Natural killer cell treated with Interleukin-12 subunit alpha and Interleukin-12 subunit beta and Interleukin-15 and Interleukin-18, amount 100 ng/mL, for 72 hours (primary cell): ENCODE data around the gene CRK. TPM values are rescaled to one million over a fixed set of nuclear protein-coding genes. Genes with fewer than 3 reads are reported as not detected.
"Not testable (repeated sequence)": the region's sequence is repeated elsewhere in the genome, so short reads cannot be mapped to it uniquely, and the experiment has no call there.

ENCODE experiments used
- ATAC-seq, 2 donors: fragments of 150-1000 bp; cut with Tn5 transposase in 1 of 2; sonication (Bioruptor Pico), chemical (Tn5 transposase) in 1 of 2; 2 replicates each; pipeline ENCODE4 v1.10.0; 2021
- DNase-seq: peaks from one replicate; pipeline ENCODE4 v3.0.0; 2022; ENCODE audit warnings: low spot score
- H3K27ac Mint-ChIP-seq, 2 donors: 1 replicate in 1 of 2; 2 replicates in 1 of 2; pipeline ENCODE4 v1.8.0; 2022; ENCODE audit warnings: mixed read lengths in 2 of 2, mild to moderate bottlenecking in 1 of 2, moderate library complexity in 1 of 2
- H3K27me3 Mint-ChIP-seq, 2 donors: 1 replicate in 1 of 2; 2 replicates in 1 of 2; pipeline ENCODE4 v1.8.0; 2022; ENCODE audit warnings: mixed read lengths in 2 of 2
- H3K36me3 Mint-ChIP-seq: one replicate; pipeline ENCODE4 v1.8.0; 2022; ENCODE audit warnings: mixed read lengths
- H3K4me1 Mint-ChIP-seq, 2 donors: 1 replicate in 1 of 2; 2 replicates in 1 of 2; pipeline ENCODE4 v1.8.0; 2022; ENCODE audit warnings: low read depth in 2 of 2, mixed read lengths in 2 of 2, mild to moderate bottlenecking in 1 of 2
- H3K4me3 Mint-ChIP-seq: one replicate; pipeline ENCODE4 v1.8.0; 2022; ENCODE audit warnings: mixed read lengths
- H3K9me3 Mint-ChIP-seq: 2 replicates; pipeline ENCODE4 v1.8.0; 2022; ENCODE audit warnings: mixed read lengths
- total RNA-seq, 2 donors: library from RNA; stranded (reverse); gene quantifications; one replicate each; pipeline ENCODE4 v1.2.3, GENCODE V29; 2022

Gene CRK
- total RNA-seq, 2 donors from 2014 or later, result 18.1 to 36.4 TPM

DNA sequence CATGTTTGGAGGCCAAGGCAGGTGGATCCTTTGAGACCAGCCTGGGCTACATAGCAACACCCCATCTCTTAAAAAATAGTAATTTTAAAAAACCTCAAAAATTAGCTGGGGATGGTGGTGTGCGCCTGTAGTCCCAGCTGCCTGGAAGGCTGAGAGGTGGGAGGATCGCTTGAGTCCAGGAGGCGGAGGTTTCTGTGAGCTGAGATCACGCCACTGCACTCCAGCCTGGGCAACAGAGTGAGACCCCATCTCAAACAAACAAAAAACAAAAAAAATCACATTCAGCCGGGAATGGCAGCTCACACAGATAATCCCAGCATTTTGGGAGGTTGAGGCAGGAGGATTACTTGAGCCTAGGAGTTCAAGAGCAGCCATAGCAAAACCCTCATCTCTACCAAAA, 39.6 kb downstream of the CRK start:
- Mint-ChIP-seq H3K9me3 (no peaks in the 10 kb centered on the region), H3K27me3 (no peaks in the 10 kb centered on the region), H3K4me1 (peaks cover 6 to 8% of the 10 kb centered on the region in 2 donors), H3K27ac (no peak overlapping the region), H3K4me3 (no peak overlapping the region), H3K36me3 (no peaks in the 10 kb centered on the region)
- no peak for ATAC-seq
- no peak for DNase-seq

DNA sequence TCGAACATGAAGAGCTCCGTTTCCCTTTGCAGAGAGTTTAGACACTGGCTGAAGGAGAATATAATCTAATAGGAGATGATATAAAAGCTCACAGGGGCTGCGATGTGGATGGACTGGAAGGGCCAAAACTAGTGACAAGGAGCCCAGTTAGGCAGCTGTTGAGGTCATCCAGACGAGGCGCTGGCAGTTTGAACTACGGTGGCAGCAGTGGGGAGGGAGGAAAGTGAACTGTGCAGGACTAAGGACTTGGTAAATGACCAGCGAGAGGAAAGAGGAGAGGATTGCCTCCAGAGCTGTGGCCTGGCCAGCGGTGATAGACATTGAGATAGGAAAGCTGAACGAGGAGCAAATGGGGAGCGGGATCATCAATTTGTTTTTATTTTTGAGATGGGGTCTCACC, 41.4 kb downstream of the CRK start:
- Mint-ChIP-seq H3K36me3 (no peaks in the 10 kb centered on the region), H3K4me1 (peaks cover 6 to 8% of the 10 kb centered on the region in 2 donors), H3K27ac (no peak overlapping the region), H3K4me3 (no peak overlapping the region), H3K27me3 (no peaks in the 10 kb centered on the region), H3K9me3 (no peaks in the 10 kb centered on the region)
- ATAC-seq (no peak), DNase-seq (no peak)

DNA sequence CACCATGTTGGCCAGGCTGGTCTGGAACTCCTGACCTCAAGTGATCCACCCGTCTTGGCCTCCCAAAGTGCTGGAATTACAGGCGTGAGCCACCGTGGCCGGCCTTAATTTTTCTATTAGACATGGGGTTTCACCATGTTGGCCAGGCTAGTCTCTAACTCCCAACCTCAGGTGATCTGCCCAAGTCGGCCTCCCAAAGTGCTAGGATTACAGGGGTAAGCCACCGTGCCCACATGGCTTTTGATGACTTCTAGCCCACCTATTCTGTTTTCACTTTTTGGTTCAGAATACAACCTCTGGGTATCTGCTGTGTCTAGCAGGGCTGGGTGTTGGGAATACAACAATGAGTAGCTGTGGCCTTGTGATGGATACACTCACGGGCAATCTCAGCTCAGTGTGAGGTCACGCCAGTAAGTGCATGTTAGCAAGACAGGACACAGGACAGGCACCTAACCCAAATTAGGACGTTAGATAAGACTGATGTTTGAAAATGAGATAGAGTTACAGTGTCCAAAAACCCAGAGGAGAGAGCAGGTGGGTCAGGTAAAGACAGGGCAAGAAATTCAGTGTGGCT, 41.9 kb downstream of the CRK start:
- Mint-ChIP-seq H3K4me3 (no peak overlapping the region), H3K27ac (no peak overlapping the region), H3K9me3 (no peaks in the 10 kb centered on the region), H3K4me1 (peaks cover 6 to 8% of the 10 kb centered on the region in 2 donors), H3K27me3 (no peaks in the 10 kb centered on the region), H3K36me3 (no peaks in the 10 kb centered on the region)
- DNase-seq (no peak), ATAC-seq (no peak)

DNA sequence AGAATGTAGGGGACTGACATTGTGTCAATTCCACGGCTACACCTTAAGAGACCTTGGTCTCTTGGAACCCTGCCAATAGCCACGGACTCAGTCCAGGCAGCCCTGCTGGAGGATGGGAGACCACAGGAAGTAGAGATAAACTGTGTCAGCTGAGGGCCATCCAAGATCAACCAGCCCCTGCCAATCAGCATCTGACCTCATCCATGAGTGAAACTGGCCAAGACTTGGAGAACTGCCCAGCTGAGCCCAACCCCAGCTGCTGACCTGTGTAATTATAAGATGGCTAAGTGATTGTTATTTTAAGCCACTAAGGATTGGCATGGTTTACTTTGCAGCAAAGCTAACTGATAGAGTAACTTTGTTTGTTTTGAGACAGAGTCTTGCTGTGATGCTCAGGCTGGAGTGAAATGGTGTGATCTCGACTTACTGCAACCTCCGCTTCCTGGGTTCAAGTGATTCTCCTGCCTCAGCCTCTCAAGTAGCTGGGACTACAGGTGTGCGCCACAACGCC, 42.7 kb downstream of the CRK start:
- Mint-ChIP-seq H3K27me3 (no peaks in the 10 kb centered on the region), H3K9me3 (no peaks in the 10 kb centered on the region), H3K4me1 (peaks cover 6 to 8% of the 10 kb centered on the region in 2 donors), H3K27ac (no peak overlapping the region), H3K4me3 (no peak overlapping the region), H3K36me3 (no peaks in the 10 kb centered on the region)
- ATAC-seq, result no peak
- no peak for DNase-seq

DNA sequence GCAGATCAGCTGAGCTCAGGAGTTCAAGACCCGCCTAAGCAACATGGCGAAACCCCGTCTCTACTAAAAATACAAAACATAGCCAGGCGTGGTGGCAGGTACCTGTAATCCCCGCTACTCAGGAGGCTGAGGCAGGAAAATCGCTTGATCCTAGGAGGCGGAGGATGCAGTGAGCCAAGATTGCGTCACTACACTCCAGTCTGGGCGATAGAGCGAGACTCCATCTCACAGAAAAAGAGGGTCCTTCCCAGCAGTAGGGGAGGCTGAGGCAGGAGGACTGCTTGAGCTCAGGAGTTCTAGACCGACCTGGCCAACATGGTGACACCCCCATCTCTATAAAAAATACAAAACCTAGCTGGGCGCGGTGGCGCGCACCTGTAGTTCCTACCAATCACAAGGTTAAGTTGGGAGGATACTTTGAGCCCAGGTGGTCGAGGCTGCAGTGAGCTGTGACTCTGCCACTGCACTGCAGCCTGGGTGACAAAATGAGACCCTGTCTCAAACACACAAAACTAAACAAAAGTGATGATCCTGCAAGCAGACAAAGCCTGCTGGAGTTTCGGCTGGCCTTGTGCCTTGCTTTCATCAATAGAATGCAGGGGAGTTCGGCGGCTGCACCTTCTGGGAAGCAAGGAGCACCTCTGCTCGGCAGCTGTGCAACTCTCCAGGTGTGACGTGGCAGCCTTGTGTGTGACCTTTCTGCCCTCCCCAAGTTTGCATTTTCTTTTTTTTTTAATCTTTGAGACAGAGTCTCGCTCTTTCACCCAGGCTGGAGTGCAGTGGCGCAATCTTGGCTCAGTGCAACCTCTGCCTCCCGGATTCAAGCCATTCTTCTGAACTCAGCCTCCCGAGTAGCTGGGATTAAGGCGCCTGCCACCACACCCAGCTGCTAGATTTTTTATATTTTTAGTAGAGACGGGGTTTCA, 43.6 kb downstream of the CRK start:
- H3K9me3 Mint-ChIP-seq, result no peaks in the 10 kb centered on the region
- ATAC-seq (no peak), DNase-seq (no peak)
- no peak overlapping the region for H3K27ac Mint-ChIP-seq
- peaks cover 6 to 8% of the 10 kb centered on the region in 2 donors for H3K4me1 Mint-ChIP-seq
- no peak overlapping the region for H3K4me3 Mint-ChIP-seq
- no peaks in the 10 kb centered on the region for H3K36me3 Mint-ChIP-seq
- H3K27me3 Mint-ChIP-seq, result no peaks in the 10 kb centered on the region

DNA sequence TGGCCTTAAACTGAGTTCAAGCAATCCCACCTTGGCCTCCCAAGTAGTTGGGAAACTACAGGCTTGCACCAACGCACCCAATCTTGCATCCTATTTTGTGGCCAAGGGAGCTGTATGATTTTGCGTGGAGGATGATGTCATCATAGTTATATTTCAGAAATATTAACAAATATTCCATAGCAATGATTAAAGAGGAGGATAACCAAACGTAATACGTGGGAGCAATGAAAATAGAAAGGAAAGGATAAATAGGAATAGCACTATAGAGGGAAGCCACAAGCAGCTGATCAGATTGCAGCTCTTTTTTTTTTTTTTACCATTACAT, 53.8 kb downstream of the CRK start:
- ATAC-seq (no peak), DNase-seq (no peak)
- Mint-ChIP-seq H3K9me3 (no peaks in the 10 kb centered on the region), H3K36me3 (peaks cover 13% of the 10 kb centered on the region), H3K4me3 (no peak overlapping the region), H3K27me3 (no peaks in the 10 kb centered on the region), H3K4me1 (peaks cover 17 to 18% of the 10 kb centered on the region in 2 donors), H3K27ac (no peak overlapping the region)

DNA sequence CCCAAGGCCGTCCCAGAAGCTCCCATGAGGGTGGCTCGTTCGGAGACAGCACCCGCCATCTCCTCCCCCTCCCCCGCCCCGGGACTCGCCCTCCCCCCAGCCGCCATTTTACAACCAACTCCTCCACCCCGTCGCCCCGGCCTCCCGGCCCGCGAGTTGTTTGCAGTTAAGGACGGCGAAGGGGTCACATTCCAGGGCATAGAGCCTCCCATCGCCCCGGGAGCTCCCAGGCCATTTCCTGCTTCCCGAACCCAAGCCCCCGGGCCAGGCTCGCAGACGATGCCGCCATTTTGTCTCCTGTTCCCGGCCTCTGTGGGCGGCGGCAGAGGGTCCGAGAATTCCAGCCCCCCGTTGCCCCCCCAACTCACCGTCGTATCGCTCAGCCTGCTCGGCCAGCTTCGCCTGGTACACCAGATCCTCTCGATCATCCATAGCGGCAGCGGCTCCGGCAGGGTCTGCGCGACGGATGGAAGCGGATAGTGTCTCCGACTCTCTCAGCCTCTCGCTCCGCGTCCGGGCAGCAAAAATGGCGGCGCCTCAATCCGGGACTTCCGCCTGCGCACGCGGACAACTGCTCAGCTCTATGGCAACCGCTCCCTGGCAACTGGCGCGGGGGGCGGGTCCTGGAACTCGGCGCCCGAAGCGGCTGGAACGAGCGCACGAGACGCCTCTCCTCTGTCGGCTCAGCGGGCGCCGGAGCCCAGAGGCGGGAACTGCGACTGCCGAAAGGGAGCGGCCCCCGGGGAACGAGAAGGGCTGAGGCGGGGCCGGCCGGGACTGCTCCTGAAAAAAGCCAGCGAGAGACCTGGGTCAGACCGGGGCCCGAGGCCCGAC, 56.1 kb downstream of the CRK start, which contains the start of gene YWHAE:
YWHAE (minus strand) TSS at position 544 of the 834 bp plus-strand sequence; CDS start at position 432, 112 bp downstream.
- H3K4me1 Mint-ChIP-seq, result peaks cover 23 to 25% of the 10 kb centered on the region in 2 donors
- DNase-seq (peak; percentile 96), ATAC-seq (peak; percentile 96 to 97)
- peak within 1 kb of the TSS; percentile 100 for H3K4me3 Mint-ChIP-seq
- peak within 1 kb of the TSS; percentile 99 to 100 for H3K27ac Mint-ChIP-seq
- H3K36me3 Mint-ChIP-seq, result peaks cover 15% of the 10 kb centered on the region
- H3K27me3 Mint-ChIP-seq, result no peaks in the 10 kb centered on the region
- no peaks in the 10 kb centered on the region for H3K9me3 Mint-ChIP-seq

DNA sequence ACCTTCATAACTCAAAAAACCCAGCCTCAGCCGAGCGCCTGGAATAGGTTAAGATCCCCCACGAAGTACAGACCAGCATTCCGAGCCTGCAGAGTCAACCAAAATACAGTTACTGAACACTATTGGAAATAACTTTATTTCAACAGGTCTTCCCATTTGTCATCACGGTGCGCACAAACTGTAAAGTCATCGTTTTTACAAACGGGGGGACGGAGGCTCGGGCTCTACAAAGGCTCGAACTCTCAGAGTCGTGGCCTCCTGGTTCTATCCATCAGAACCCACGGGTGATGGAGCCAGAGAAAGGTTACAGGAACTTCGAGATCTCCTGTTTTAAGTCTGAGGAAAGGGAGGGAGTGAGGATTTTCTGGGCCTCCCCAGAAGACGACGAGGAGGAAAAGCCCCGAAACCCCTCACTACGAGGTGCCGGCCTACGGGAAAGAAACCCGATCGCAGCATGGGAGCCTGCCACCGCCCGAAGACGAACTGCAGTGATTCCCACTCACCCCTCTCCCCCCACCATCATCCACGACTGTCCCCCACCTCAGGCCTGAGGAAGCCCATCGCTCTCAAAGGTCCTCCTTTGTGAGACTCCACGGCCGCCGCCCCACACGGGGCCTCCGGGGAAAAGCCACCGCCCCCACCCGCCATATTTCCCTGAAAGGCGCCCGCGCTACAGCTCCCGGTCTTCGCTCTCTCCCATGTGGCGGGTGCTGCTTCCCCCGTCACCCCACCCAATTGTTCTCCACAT, 56.9 kb downstream of the CRK start:
- DNase-seq (peak; percentile 69), ATAC-seq (peak; percentile 26 to 61)
- Mint-ChIP-seq H3K9me3 (no peaks in the 10 kb centered on the region), H3K4me1 (peaks cover 26 to 27% of the 10 kb centered on the region in 2 donors), H3K36me3 (peaks cover 15% of the 10 kb centered on the region), H3K27me3 (no peaks in the 10 kb centered on the region), H3K27ac (peak overlapping the region; percentile 99 to 100), H3K4me3 (peak overlapping the region; percentile 100)

DNA sequence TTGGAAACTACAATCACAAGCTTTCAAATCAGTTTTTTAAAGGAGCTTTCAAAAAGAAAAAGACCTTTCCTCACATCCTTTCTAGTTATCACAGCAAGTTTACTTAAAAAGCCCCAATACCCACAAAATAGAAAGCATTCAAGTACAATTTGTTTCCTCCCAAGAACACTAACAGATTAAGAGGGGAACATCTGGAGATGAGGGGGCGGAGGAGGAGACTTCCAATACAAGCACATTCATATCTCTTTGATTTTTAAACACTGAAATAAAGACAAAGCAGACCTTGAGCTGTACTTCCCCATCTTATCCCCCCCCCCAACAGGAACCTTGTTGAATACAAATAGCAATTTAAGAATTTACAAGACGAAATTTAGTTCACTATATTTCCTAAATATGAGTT, 58.0 kb downstream of the CRK start:
- Mint-ChIP-seq H3K4me1 (peaks cover 31 to 32% of the 10 kb centered on the region in 2 donors), H3K9me3 (no peaks in the 10 kb centered on the region), H3K27ac (peak overlapping the region; percentile 99 to 100), H3K36me3 (peaks cover 15% of the 10 kb centered on the region), H3K4me3 (peak overlapping the region; percentile 100), H3K27me3 (no peaks in the 10 kb centered on the region)
- DNase-seq (no peak), ATAC-seq (no peak)

DNA sequence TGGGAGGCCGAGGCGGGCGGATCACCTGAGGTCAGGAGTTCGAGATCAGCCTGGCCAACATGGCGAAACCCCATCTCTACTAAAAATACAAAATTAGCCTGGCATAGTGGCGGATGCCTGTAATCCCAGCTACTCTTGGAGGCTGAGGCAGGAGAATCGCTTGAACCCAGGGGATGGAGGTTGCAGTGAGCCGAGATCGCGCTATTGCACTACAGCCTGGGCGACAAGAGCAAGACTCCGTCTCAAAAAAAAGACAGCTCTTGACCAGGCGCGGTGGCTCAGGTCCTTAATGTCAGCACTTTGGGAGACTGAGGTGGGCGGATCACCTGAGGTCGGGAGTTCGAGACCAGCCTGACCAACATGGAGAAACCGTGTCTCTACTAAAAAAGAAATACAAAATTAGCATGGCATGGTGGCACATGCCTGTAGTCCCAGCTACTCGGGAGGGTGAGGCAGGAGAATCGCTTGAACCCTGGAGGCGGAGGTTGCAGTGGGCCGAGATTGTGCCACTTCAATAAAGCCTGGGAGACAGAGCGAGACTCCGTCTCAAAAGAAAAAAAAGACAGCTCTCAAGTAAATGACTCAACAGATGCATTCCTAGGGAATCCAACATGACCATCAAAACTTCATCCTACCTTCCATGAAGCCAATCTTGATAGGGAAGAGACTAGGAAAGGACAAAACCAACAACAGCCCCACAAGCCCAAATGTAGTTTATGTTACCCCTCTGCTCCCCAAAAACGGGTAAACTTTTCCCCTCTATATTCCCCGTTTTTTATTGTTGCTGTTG, 60.0 kb downstream of the CRK start:
- peak overlapping the region; percentile 100 for H3K4me3 Mint-ChIP-seq
- H3K36me3 Mint-ChIP-seq, result peaks cover 15% of the 10 kb centered on the region
- not testable (repeated sequence) for H3K9me3 Mint-ChIP-seq, H3K27me3 Mint-ChIP-seq, ATAC-seq, DNase-seq
- H3K4me1 Mint-ChIP-seq, result peaks cover 37 to 39% of the 10 kb centered on the region in 2 donors
- H3K27ac Mint-ChIP-seq, result peak overlapping the region in 1 of 2 donors; percentile 99

DNA sequence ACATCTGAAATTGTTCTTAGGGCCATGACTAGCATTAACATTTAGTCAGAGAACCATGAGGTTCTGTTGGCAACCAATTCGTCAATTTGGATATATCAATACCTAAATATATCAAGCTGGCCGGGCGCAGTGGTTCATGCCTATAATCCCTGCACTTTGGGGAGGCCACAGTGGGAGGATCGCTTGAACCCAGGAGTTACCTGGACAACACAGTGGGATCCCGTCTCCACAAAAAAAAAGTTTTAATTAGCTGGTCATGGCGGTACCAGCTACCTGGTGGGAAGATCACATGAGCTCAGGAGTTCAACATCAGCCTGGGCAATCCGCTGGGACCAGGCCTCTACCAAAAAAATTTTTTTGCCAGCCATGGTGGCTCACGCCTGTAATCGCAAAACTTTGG, 64.5 kb downstream of the CRK start:
- Mint-ChIP-seq H3K36me3 (no peaks in the 10 kb centered on the region), H3K9me3 (no peaks in the 10 kb centered on the region), H3K27me3 (no peaks in the 10 kb centered on the region), H3K4me3 (no peak overlapping the region), H3K27ac (peak overlapping the region; percentile 61 to 89), H3K4me1 (peaks cover 37 to 38% of the 10 kb centered on the region in 2 donors)
- DNase-seq, result no peak
- no peak for ATAC-seq
